Activated T-helper 1 cell treated with anti-CD3 and anti-CD28 coated beads, Interleukin-2, amount 50 U/mL, for 16 hours (primary cell): ENCODE results near the gene PLPP3.
"Not testable (repeated sequence)": the region's sequence is repeated elsewhere in the genome, so short reads cannot be mapped to it uniquely, and the experiment has no call there.

ENCODE experiments used
- DNase-seq, 2 donors: peaks; one replicate each; pipeline ENCODE4 v3.0.0-alpha.2; 2020; ENCODE audit warnings: low read depth in 1 of 2, low spot score in 1 of 2

PLPP3 gene

DNA sequence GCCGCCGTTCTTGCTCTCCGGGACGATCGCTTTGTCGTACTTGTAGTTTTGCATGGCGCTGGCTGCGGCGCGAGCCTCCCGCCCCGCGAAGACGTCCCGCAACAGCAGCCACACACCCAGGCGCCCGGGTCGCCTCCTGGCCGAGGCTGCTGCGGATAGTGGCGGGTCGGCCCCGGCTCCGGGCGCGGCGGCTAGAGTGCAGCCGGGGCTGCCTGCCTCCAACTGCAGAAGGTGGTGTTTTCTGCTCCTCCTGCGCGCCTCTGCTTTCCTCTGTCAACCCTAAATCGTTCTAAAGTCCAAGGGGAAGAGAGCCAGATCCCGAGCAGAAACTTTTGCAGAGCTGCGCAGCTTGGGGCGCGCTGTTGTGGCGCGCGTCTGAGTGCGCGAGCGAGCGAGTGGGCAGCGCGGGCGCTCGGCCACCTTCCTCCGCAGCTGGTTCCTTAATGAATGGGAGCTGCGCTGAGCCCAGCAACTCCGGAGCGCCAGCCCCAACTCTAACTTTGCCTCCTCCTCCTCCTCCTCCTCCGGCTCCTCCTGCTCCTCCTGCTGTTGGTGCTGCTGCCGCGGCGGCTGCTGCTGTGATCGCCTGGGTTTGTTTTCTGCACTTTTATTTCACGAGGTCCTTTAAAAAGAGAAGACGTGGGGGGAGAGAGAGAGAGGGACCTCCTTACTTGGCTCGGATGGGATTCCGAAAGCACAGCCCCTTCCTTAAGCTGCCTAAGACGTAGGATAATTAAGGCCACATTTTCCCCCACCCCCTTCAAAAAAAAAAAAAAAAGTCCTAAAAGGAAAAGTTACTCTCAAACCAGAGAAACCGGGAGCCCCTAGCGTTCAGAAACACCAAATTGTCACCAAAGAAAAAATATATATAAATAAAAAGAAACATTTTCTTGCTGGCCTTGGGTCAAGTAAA, at the start of gene PLPP3:
Gene PLPP3, minus strand, starts transcription at position 601 of the 913 bp plus-strand sequence. Its CDS starts 547 bp downstream, at position 54.
- DNase-seq, result no peak

- DNase-seq, result no peak
Measured at GRCh38 chr1:56627636-56628039, 48.3 kb upstream of the PLPP3 start.

DNA sequence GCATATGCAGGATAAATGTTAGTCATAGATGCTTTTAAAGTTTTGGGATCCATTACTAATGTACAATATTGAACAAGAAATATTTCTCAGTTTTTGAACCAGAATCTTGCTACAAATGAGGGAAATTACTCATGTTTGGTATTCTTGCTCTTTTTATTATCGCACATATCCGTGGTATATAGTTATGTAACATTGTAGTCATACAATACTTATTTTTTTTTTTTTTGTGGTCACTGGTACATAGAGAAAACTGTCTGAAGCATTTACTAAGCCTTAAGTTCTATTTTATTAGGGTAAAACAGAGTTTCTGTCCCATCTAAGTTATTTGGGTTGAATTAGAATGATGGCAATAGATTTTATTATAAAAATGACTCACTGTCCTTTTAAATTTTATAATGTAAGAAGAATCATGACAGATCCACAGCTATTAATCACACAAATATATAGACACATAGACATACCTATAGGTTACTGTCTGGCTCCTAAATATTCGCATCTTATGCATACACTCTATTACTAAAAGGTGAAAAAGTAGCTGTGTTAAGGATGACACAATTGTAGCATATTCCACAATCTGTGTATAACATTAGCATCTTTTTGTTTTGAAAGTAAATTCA, 47.8 kb upstream of the PLPP3 start:
- DNase-seq, result no peak

DNA sequence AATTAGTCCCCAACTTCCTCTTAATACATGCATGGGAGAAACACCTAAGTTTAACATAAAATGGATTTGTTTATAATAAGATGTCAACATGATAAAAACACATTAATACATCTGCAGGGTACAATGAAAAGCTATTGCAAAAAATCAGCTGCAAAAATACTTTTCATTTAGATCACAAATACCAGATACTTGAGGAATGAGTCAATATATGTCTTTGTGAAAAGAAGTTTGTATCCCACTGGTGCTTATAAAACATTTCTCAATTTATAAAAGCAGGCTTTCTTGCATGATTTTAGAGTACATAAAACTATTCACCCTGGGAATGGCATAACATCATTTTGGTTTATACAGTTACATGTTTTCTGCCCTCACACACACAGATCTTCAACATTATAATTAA, 47.2 kb upstream of the PLPP3 start:
- no peak for DNase-seq

- no peak for DNase-seq
Measured at GRCh38 chr1:56625819-56626440, 46.6 kb upstream of the PLPP3 start.

DNA sequence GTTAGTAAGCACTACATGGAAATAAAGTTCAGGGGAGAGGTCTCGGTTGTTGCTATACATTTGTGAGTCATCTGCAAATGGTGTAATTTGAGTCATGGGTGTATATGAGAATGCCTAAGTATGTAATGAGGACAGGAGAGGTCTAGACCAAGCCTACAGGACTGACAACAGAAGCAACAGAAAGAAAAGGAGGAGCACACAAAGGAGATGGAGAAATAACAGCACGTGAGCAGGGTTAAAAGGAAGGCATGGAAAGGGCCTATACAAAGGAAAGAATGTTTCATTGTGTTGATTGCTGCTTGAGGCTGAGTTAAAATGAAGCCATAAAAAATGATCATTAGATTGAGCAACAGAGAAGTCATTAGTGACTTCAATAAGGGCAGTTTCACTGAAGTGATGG, 37.8 kb upstream of the PLPP3 start:
- no peak for DNase-seq

GRCh38 chr1:56610770-56611169, 31.4 kb upstream of the PLPP3 start:
- not testable (repeated sequence) for DNase-seq

DNA sequence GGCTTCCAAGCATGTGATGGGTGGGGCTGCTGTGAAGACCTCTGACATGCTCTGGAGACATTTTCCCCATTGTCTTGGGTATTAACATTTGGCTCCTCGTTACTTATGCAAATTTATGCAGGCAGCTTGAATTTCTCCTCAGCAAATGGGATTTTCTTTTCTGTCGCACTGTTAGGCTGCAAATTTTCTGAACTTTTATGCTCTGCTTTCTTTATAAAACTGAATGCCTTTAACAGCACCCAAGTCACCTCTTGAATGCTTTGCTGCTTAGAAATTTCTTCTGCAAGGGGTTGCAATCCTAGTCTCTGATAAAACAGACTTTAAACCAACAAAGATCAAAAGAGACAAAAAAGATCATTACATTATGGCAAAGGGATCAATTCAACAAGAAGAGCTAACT, 30.7 kb upstream of the PLPP3 start:
- not testable (repeated sequence) for DNase-seq

- DNase-seq, result not testable (repeated sequence)
Measured at GRCh38 chr1:56595397-56596191, 16.2 kb upstream of the PLPP3 start.

- no peak for DNase-seq
Measured at GRCh38 chr1:56591909-56592308, 12.5 kb upstream of the PLPP3 start.

- no peak for DNase-seq
Measured at GRCh38 chr1:56590520-56591011, 11.2 kb upstream of the PLPP3 start.

GRCh38 chr1:56589369-56589768, 10.0 kb upstream of the PLPP3 start:
- no peak for DNase-seq

DNA sequence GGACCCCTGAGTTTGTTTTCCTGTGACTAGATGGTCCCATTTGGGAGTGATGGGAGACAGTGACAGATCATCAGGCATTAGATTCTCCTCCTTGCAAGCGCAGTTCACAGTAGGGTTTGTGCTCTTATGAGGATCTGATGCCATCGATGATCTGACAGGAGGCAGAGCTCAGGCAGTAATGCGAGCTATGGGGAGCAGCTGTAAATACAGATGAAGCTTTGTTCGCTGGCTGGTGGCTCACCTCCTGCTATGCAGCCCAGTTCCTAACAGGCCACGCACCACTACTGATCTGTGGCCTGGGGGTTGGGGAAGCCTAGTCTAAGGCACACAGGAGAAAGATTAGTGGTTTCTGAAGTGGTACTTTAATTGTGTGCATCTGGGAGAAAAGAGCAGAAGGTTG, 7.1 kb upstream of the PLPP3 start:
- DNase-seq, result no peak

GRCh38 chr1:56585985-56586384, 6.6 kb upstream of the PLPP3 start:
- no peak for DNase-seq

- DNase-seq, result no peak
Measured at GRCh38 chr1:56584910-56585528, 5.7 kb upstream of the PLPP3 start.

DNA sequence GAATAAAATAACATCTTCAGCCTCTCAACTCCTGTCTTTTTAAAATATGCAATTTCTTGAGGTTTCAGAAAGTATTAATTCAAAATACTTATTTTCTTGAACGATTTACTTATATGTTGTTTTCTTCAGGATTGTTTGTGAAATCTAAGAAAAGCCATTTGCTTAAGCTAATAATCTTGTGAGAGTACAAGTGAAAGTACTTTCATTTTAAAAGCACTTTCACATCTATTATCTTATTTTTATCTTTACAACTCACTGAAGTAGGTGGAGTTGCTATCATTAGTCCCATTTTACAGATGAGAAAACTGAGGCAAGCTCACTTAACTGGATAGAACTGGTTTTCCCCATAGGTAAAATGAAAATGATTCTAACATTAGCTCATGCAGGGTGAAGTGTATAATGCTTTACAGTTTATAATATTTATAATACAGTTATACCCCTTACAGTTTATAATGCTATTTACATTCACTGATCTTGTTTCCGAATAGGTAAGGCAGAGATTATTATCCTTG, 4.7 kb upstream of the PLPP3 start:
- no peak for DNase-seq

DNA sequence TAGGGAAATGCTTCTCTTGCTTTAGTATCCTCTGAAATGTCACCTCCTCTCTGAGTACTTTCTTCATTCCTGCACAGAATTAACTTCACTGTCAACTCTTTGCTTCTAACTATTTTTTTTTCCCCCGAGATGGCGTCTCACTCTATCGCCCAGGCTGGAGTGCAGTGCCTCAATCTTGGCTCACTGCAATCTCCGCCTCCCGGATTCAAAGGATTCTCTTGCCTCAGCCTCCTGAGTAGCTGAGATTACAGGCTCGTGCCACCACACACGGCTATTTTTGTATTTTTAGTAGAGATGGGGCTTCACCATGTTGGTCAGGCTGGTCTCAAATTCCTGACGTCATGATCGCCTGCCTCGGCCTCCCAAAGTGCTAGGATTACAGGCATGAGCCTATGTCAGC, 1.4 kb upstream of the PLPP3 start:
- DNase-seq, result no peak

GRCh38 chr1:56578138-56578962, 1.0 kb downstream of the PLPP3 start:
- no peak for DNase-seq

GRCh38 chr1:56577406-56578137, 1.8 kb downstream of the PLPP3 start:
- no peak for DNase-seq
